ENCODE data around the gene ANKS6.

The ANKS6 gene

GRCh38 chr9:98768344-98768743, 28.0 kb downstream of the ANKS6 start:
- DNase-seq, result no peak

- no peak for DNase-seq
Observed at GRCh38 chr9:98767915-98768314, 28.4 kb downstream of the ANKS6 start.

- DNase-seq, result no peak
Observed at GRCh38 chr9:98767196-98767595, 29.2 kb downstream of the ANKS6 start.

GRCh38 chr9:98766586-98766985, 29.8 kb downstream of the ANKS6 start:
- no peak for DNase-seq

- DNase-seq, result no peak
Observed at GRCh38 chr9:98765256-98765655, 31.1 kb downstream of the ANKS6 start.

- DNase-seq, result no peak
Observed at GRCh38 chr9:98763986-98764745, 32.2 kb downstream of the ANKS6 start.

- no peak for DNase-seq
Observed at GRCh38 chr9:98760231-98760630, 36.1 kb downstream of the ANKS6 start.

- DNase-seq, result no peak
Observed at GRCh38 chr9:98755006-98755618, 41.2 kb downstream of the ANKS6 start.

GRCh38 chr9:98751210-98751609, 45.1 kb downstream of the ANKS6 start:
- no peak for DNase-seq

GRCh38 chr9:98750364-98751060, 45.8 kb downstream of the ANKS6 start:
- DNase-seq, result no peak

- DNase-seq, result no peak
Observed at GRCh38 chr9:98747476-98747875, 48.9 kb downstream of the ANKS6 start.

- no peak for DNase-seq
Observed at GRCh38 chr9:98745470-98745869, 50.9 kb downstream of the ANKS6 start.

- DNase-seq, result no peak
Observed at GRCh38 chr9:98743818-98744611, 52.3 kb downstream of the ANKS6 start.

- DNase-seq, result no peak
Observed at GRCh38 chr9:98743329-98743728, 53.0 kb downstream of the ANKS6 start.

- DNase-seq, result no peak
Observed at GRCh38 chr9:98742325-98743280, 53.8 kb downstream of the ANKS6 start.

GRCh38 chr9:98740226-98740881, 56.0 kb downstream of the ANKS6 start:
- no peak for DNase-seq

GRCh38 chr9:98738741-98739140, 57.6 kb downstream of the ANKS6 start:
- DNase-seq, result no peak

- DNase-seq, result no peak
Observed at GRCh38 chr9:98736226-98736625, 60.1 kb downstream of the ANKS6 start.

- DNase-seq, result no peak
Observed at GRCh38 chr9:98732801-98733200, 63.6 kb downstream of the ANKS6 start.

- DNase-seq, result no peak
Observed at GRCh38 chr9:98732091-98732490, 64.3 kb downstream of the ANKS6 start.

GRCh38 chr9:98730871-98731270, 65.5 kb downstream of the ANKS6 start:
- no peak for DNase-seq

GRCh38 chr9:98728500-98728899, 67.9 kb downstream of the ANKS6 start:
- DNase-seq, result no peak

All from activated CD8-positive, alpha-beta memory T cell treated with anti-CD3 and anti-CD28 coated beads for 24 hours (primary cell).